ENCODE results near the gene PPP2R3A. TPM values are rescaled to one million over a fixed set of nuclear protein-coding genes. Genes with fewer than 3 reads are reported as not detected.
A peak's percentile ranks its signal among the peaks of the same experiment; 100 is the strongest.
"Not testable (repeated sequence)": the region's sequence is repeated elsewhere in the genome, so short reads cannot be mapped to it uniquely, and the experiment has no call there.

Gene PPP2R3A
- total and polyA plus RNA-seq, 12 donors = 2.1 to 23.1 (median 14.3) TPM

DNA sequence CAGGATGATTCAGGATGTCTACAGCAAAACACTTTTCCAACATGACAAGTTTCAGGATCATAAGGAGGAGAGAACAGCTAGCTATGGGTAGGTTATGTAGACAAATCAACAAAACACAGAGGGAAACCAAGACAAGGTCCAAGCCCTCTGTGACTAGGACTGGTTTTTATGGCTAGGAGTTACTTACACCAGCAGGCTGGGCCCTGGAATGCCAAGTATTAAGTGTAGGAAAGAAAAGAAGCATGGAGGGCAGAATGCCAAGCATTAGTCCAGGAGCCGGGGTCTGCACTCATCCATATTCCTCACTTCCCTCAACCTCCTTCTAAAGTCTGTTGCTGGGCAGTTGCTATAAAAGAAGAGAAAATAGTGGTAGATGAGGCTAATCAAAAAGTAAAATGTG, 35.3 kb upstream of the PPP2R3A start:
- Histone ChIP-seq H3K27me3 (no peaks in the 10 kb centered on the region), H3K27ac (peak overlapping the region in 1 of 5 donors; percentile 11), H3K4me3 (no peak overlapping the region), H3K36me3 (replicated peaks in 1 of 2) (no peaks in the 10 kb centered on the region), H3K4me1 (replicated peaks in 1 of 2) (no peaks in the 10 kb centered on the region), H3K9me3 (replicated peaks in 1 of 3) (no peaks in the 10 kb centered on the region)
- intact Hi-C loops (cut with DNase I) = no loop called here
- no peak for DNase-seq
- WGBS, 4 donors = 81 to 95% (median 84%) methylated on average over 1 of the region's 1 CpG
- TF ChIP-seq, protein P1, sequence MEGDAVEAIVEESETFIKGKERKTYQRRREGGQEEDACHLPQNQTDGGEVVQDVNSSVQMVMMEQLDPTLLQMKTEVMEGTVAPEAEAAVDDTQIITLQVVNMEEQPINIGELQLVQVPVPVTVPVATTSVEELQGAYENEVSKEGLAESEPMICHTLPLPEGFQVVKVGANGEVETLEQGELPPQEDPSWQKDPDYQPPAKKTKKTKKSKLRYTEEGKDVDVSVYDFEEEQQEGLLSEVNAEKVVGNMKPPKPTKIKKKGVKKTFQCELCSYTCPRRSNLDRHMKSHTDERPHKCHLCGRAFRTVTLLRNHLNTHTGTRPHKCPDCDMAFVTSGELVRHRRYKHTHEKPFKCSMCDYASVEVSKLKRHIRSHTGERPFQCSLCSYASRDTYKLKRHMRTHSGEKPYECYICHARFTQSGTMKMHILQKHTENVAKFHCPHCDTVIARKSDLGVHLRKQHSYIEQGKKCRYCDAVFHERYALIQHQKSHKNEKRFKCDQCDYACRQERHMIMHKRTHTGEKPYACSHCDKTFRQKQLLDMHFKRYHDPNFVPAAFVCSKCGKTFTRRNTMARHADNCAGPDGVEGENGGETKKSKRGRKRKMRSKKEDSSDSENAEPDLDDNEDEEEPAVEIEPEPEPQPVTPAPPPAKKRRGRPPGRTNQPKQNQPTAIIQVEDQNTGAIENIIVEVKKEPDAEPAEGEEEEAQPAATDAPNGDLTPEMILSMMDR (IDR thresholded peaks at IDR 0.05) = no peak
- TF ChIP-seq POLR2A (IDR thresholded peaks at IDR 0.05) = no peak

DNA sequence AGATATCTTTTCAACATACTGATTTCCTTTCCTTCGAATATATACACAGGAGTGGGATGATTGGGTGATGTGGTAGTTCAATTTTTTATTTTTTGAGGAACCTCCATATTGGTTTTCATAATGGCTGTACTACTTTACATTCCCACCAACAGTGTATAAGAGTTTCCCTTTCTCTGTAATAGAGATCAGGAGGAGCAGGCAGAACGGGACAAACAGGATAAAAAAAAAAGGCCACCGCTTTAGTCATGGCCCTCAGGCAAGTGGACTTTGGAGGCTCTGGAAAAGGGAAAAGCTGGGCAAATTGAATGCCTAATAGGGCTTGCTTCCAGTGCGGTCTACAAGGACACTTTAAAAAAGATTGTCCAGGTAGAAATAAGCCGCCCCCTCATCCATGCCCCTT, 30.4 kb upstream of the PPP2R3A start:
- H3K4me3 ChIP-seq; H3K9me3 ChIP-seq (replicated peaks in 1 of 3); H3K36me3 ChIP-seq (replicated peaks in 1 of 2); H3K27ac ChIP-seq; intact Hi-C loops (cut with DNase I); DNase-seq; H3K27me3 ChIP-seq; H3K4me1 ChIP-seq (replicated peaks in 1 of 2): not testable (repeated sequence)
- 81 to 88% (median 86%) methylated on average over 5 of the region's 5 CpGs for WGBS, 4 donors

DNA sequence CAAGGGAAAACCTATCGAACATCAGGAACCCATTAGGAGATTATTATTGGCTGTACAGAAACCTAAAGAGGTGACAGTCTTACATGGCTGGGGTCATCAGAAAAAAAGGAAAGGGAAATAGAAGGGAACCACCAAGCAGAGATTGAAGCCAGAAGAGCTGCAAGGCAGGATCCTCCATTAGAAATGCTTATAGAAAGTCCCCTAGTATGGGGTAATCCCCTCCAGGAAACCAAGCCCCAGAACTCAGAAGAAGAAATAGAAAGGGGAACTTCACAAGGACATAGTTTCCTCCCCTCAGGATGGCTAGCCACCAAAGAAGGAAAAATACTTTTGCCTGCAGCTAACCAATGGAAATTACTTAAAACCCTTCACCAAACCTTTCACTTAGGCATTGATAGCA, 27.8 kb upstream of the PPP2R3A start:
- intact Hi-C loops (cut with DNase I); H3K4me3 ChIP-seq; H3K9me3 ChIP-seq (replicated peaks in 1 of 3); H3K27me3 ChIP-seq; DNase-seq; H3K36me3 ChIP-seq (replicated peaks in 1 of 2); H3K4me1 ChIP-seq (replicated peaks in 1 of 2); H3K27ac ChIP-seq: not testable (repeated sequence)
- 84 to 100% (median 89%) methylated on average over 1 of the region's 1 CpG for WGBS, 4 donors

DNA sequence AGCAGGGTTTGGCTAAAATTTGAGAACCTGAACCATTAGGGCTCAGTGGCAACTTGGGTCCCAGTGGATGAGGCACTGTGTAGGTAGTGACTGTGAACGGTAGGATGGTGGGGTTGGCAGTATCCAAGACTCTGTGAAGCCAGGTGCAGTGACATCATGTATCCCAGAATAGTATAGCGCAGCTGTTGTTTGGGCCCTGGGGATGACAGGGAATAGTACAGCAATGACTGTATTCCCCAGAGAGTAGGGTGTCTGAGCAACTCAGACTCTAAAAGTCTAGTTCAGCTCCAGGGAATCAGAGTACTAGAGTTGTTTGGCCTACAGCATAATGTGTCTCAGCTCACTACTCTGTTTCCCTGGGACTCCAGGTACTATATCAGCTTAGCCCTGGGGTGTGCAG, 20.7 kb upstream of the PPP2R3A start:
- WGBS, 4 donors = 84 to 88% (median 87%) methylated on average over 2 of the region's 2 CpGs
- intact Hi-C loops (cut with DNase I) = no loop called here
- no peak for TF ChIP-seq POLR2A (IDR thresholded peaks at IDR 0.05)
- TF ChIP-seq, protein P1 (IDR thresholded peaks at IDR 0.05) = no peak
- Histone ChIP-seq H3K4me3 (no peak overlapping the region), H3K27me3 (no peaks in the 10 kb centered on the region), H3K9me3 (replicated peaks in 1 of 3) (no peaks in the 10 kb centered on the region), H3K36me3 (replicated peaks in 1 of 2) (no peaks in the 10 kb centered on the region), H3K4me1 (replicated peaks in 1 of 2) (no peaks in the 10 kb centered on the region), H3K27ac (no peak overlapping the region)
- no peak for DNase-seq

DNA sequence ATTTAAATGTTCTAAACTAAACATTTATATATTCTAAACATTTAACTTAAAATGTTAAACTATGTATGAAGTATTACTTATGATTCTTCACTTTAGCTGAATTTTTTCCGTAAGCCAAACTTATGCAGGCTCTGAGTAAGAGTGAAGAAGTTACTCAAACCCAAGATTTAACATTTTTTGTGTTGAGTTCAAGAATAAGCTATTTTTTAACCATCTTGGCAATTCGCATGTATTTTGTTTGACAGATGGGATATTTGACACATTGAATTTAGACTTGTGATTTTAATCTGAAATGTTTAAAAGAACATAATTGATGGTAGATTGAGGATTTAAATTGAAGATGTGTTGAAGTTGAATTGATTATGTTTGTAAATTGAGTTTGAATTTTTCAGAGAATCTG, 14.6 kb upstream of the PPP2R3A start:
- DNase-seq = no peak
- intact Hi-C loops (cut with DNase I) = no loop called here
- 78 to 88% (median 84%) methylated on average over 2 of the region's 2 CpGs for WGBS, 4 donors
- H3K4me3 ChIP-seq = no peak overlapping the region
- H3K4me1 ChIP-seq (replicated peaks in 1 of 2) = no peaks in the 10 kb centered on the region
- no peaks in the 10 kb centered on the region for H3K27me3 ChIP-seq
- H3K36me3 ChIP-seq (replicated peaks in 1 of 2) = no peaks in the 10 kb centered on the region
- no peak overlapping the region for H3K27ac ChIP-seq
- TF ChIP-seq POLR2A (IDR thresholded peaks at IDR 0.05) = no peak
- TF ChIP-seq, protein P1 (IDR thresholded peaks at IDR 0.05) = no peak
- no peaks in the 10 kb centered on the region for H3K9me3 ChIP-seq (replicated peaks in 1 of 3)
